Karpas-422 (cell line): ENCODE measurements around the gene RAB30. TPM values are rescaled to one million over a fixed set of nuclear protein-coding genes. Genes with fewer than 3 reads are reported as not detected.
A peak's percentile ranks its signal among the peaks of the same experiment; 100 is the strongest.
"Not testable (repeated sequence)": the region's sequence is repeated elsewhere in the genome, so short reads cannot be mapped to it uniquely, and the experiment has no call there.

Experiments
- DNase-seq: peaks from one replicate; pipeline ENCODE4 v3.0.0-alpha.2; 2015
- H2AFZ ChIP-seq: fragments of 200-600 bp; sonication (generic); 2 replicates; pipeline ENCODE4 v1.6.1; 2014; ENCODE audit warnings: antibody characterized with exemption, low read length, mixed read lengths
- H3K27ac ChIP-seq: fragments of 200-600 bp; sonication (generic); 2 replicates; pipeline ENCODE4 v1.5.1; 2014; ENCODE audit warnings: mild to moderate bottlenecking, low read length, moderate library complexity
- H3K27me3 ChIP-seq: fragments of 200-600 bp; sonication (generic); 2 replicates; pipeline ENCODE4 v1.6.1; 2014; ENCODE audit warnings: low read length, mixed read lengths
- H3K36me3 ChIP-seq: fragments of 200-600 bp; sonication (generic); 2 replicates; pipeline ENCODE4 v1.6.1; 2014; ENCODE audit warnings: low read length, mixed read lengths; ENCODE audit not compliant: insufficient read depth
- H3K4me1 ChIP-seq: fragments of 200-600 bp; sonication (generic); 2 replicates; pipeline ENCODE4 v1.6.1; 2014; ENCODE audit warnings: mild to moderate bottlenecking, low read length, mixed read lengths
- H3K4me2 ChIP-seq: fragments of 200-600 bp; sonication (generic); 2 replicates; pipeline ENCODE4 v1.6.1; 2014; ENCODE audit warnings: low read length, low read depth, mild to moderate bottlenecking; ENCODE audit not compliant: poor library complexity, severe bottlenecking
- H3K4me3 ChIP-seq: fragments of 200-600 bp; sonication (generic); 2 replicates; pipeline ENCODE4 v1.5.1; 2014; ENCODE audit warnings: mild to moderate bottlenecking, antibody characterized with exemption, low read length, mixed read lengths
- H3K79me2 ChIP-seq: fragments of 200-600 bp; sonication (generic); 2 replicates; pipeline ENCODE4 v1.6.1; 2014; ENCODE audit warnings: mild to moderate bottlenecking, low read length, mixed read lengths
- H3K9ac ChIP-seq: fragments of 200-600 bp; sonication (generic); 2 replicates; pipeline ENCODE4 v1.6.0; 2014; ENCODE audit warnings: low read length
- H3K9me2 ChIP-seq: fragments of 200-600 bp; sonication (generic), shearing (Covaris generic); replicated peaks from 2 replicates; pipeline ENCODE4 v1.6.0; 2014; ENCODE audit warnings: mild to moderate bottlenecking, low read length, moderate library complexity; ENCODE audit not compliant: insufficient read depth
- H3K9me3 ChIP-seq: fragments of 300-700, 200-600 bp; sonication (generic); 2 replicates; pipeline ENCODE4 v1.6.1; 2014; ENCODE audit warnings: low read length, mixed read lengths
- H4K20me1 ChIP-seq: fragments of 200-600 bp; sonication (generic); 2 replicates; pipeline ENCODE4 v1.6.1; 2014; ENCODE audit warnings: mild to moderate bottlenecking, antibody characterized with exemption, low read length, low read depth; ENCODE audit not compliant: insufficient read depth
- total RNA-seq: library from RNA; depleted of rRNA; stranded (reverse); fragments of >200 nt; shearing (Covaris generic); gene quantifications from 2 replicates; pipeline ENCODE4 v1.2.3, GENCODE V29; 2014; ENCODE audit warnings: low replicate concordance

RAB30 gene
- total RNA-seq, 1 experiment from 2014 or later: 66.5 TPM

GRCh38 chr11:82978422-82979099, 93.1 kb downstream of the RAB30 start:
- H2AFZ ChIP-seq: no peak overlapping the region
- peak; percentile 42 for DNase-seq
- peaks cover 54% of the 10 kb centered on the region for H3K36me3 ChIP-seq
- H3K4me3 ChIP-seq: no peak overlapping the region
- H3K9me2 ChIP-seq: no peaks in the 10 kb centered on the region
- no peaks in the 10 kb centered on the region for H3K9me3 ChIP-seq
- no peak overlapping the region for H3K4me2 ChIP-seq
- H3K27me3 ChIP-seq: no peaks in the 10 kb centered on the region
- no peak overlapping the region for H3K9ac ChIP-seq
- peaks cover 27% of the 10 kb centered on the region for H3K79me2 ChIP-seq
- H4K20me1 ChIP-seq: no peaks in the 10 kb centered on the region
- peaks cover 31% of the 10 kb centered on the region for H3K4me1 ChIP-seq
- no peak overlapping the region; the same call in 1 of the 2 replicates for H3K27ac ChIP-seq

- Histone ChIP-seq H3K9ac (no peak overlapping the region), H2AFZ (no peak overlapping the region), H3K9me2 (no peaks in the 10 kb centered on the region), H3K4me3 (no peak overlapping the region), H3K27ac (peak overlapping the region; percentile 40), H3K4me2 (no peak overlapping the region), H3K36me3 (peaks cover 44% of the 10 kb centered on the region), H3K27me3 (no peaks in the 10 kb centered on the region), H4K20me1 (no peaks in the 10 kb centered on the region), H3K79me2 (peaks cover 23% of the 10 kb centered on the region), H3K9me3 (no peaks in the 10 kb centered on the region), H3K4me1 (peaks cover 31% of the 10 kb centered on the region)
- DNase-seq: peak; percentile 40
Observed at GRCh38 chr11:82976786-82977185, 94.9 kb downstream of the RAB30 start.

- DNase-seq: no peak
- Histone ChIP-seq H3K27me3 (no peaks in the 10 kb centered on the region), H3K27ac (peak overlapping the region; percentile 40), H4K20me1 (no peaks in the 10 kb centered on the region), H3K9ac (no peak overlapping the region), H3K79me2 (peaks cover 19% of the 10 kb centered on the region), H3K36me3 (peaks cover 35% of the 10 kb centered on the region), H2AFZ (no peak overlapping the region), H3K4me2 (no peak overlapping the region), H3K4me3 (no peak overlapping the region), H3K9me2 (no peaks in the 10 kb centered on the region), H3K4me1 (peaks cover 28% of the 10 kb centered on the region), H3K9me3 (no peaks in the 10 kb centered on the region)
Observed at GRCh38 chr11:82975882-82976281, 95.8 kb downstream of the RAB30 start.

- H2AFZ ChIP-seq: no peak overlapping the region
- H3K36me3 ChIP-seq: peaks cover 27% of the 10 kb centered on the region; the same call in 1 of the 2 replicates
- no peaks in the 10 kb centered on the region for H3K9me2 ChIP-seq
- H3K27ac ChIP-seq: peak overlapping the region; percentile 40; the same call in 1 of the 2 replicates
- peaks cover 12% of the 10 kb centered on the region for H3K79me2 ChIP-seq
- no peaks in the 10 kb centered on the region for H4K20me1 ChIP-seq
- no peak overlapping the region for H3K4me3 ChIP-seq
- H3K9me3 ChIP-seq: no peaks in the 10 kb centered on the region
- H3K9ac ChIP-seq: no peak overlapping the region
- no peak overlapping the region for H3K4me2 ChIP-seq
- H3K27me3 ChIP-seq: no peaks in the 10 kb centered on the region
- peaks cover 26% of the 10 kb centered on the region for H3K4me1 ChIP-seq
- DNase-seq: no peak
Observed at GRCh38 chr11:82974851-82975250, 96.8 kb downstream of the RAB30 start.

GRCh38 chr11:82974135-82974534, 97.6 kb downstream of the RAB30 start:
- H3K36me3 ChIP-seq: peaks cover 20% of the 10 kb centered on the region; the same call in 1 of the 2 replicates
- no peak for DNase-seq
- no peaks in the 10 kb centered on the region for H3K9me2 ChIP-seq
- H3K79me2 ChIP-seq: peaks cover 5% of the 10 kb centered on the region
- peaks cover 28% of the 10 kb centered on the region for H3K4me1 ChIP-seq
- no peak overlapping the region for H2AFZ ChIP-seq
- H3K9me3 ChIP-seq: no peaks in the 10 kb centered on the region
- H4K20me1 ChIP-seq: no peaks in the 10 kb centered on the region
- no peak overlapping the region for H3K27ac ChIP-seq
- H3K9ac ChIP-seq: no peak overlapping the region
- H3K4me3 ChIP-seq: no peak overlapping the region
- H3K4me2 ChIP-seq: no peak overlapping the region
- H3K27me3 ChIP-seq: no peaks in the 10 kb centered on the region

- peaks cover 17% of the 10 kb centered on the region for H3K4me1 ChIP-seq
- no peaks in the 10 kb centered on the region for H3K9me2 ChIP-seq
- H2AFZ ChIP-seq: no peak overlapping the region
- no peak for DNase-seq
- H3K27ac ChIP-seq: peak overlapping the region; percentile 46
- H3K9me3 ChIP-seq: no peaks in the 10 kb centered on the region
- H3K4me2 ChIP-seq: no peak overlapping the region
- H3K36me3 ChIP-seq: no peaks in the 10 kb centered on the region; the same call in 1 of the 2 replicates
- H3K4me3 ChIP-seq: no peak overlapping the region
- H3K9ac ChIP-seq: no peak overlapping the region
- no peaks in the 10 kb centered on the region for H3K27me3 ChIP-seq
- no peaks in the 10 kb centered on the region for H4K20me1 ChIP-seq
- no peaks in the 10 kb centered on the region for H3K79me2 ChIP-seq
Observed at GRCh38 chr11:82972103-82972502, 99.6 kb downstream of the RAB30 start.

GRCh38 chr11:82971519-82971946, 100.2 kb downstream of the RAB30 start:
- H3K27ac ChIP-seq: peak overlapping the region; percentile 46; the same call in 1 of the 2 replicates
- not testable (repeated sequence) for H2AFZ ChIP-seq, H3K9ac ChIP-seq, H4K20me1 ChIP-seq, H3K4me3 ChIP-seq, H3K27me3 ChIP-seq, H3K79me2 ChIP-seq, H3K9me3 ChIP-seq, DNase-seq, H3K36me3 ChIP-seq, H3K4me2 ChIP-seq, H3K9me2 ChIP-seq
- peaks cover 13% of the 10 kb centered on the region for H3K4me1 ChIP-seq

- H3K4me3 ChIP-seq: not testable (repeated sequence)
- Histone ChIP-seq H3K27ac (peak overlapping the region; percentile 64), H3K4me1 (peaks cover 13% of the 10 kb centered on the region)
Observed at GRCh38 chr11:82970507-82971083, 101.1 kb downstream of the RAB30 start.

More at GRCh38 chr11:82970507-82971083, 101.1 kb downstream of the RAB30 start:
- H2AFZ ChIP-seq, DNase-seq, H3K79me2 ChIP-seq, H3K9ac ChIP-seq, H3K4me2 ChIP-seq, H3K36me3 ChIP-seq, H4K20me1 ChIP-seq, H3K9me2 ChIP-seq, H3K27me3 ChIP-seq, H3K9me3 ChIP-seq: not testable (repeated sequence)
